T47D (cell line): Measurements from ENCODE around the gene COBL.

Experiments
- DNase-seq, 2 experiments: peaks; one replicate each; pipeline versions ENCODE4 v3.0.0 to v3.0.0-alpha.2; 2011 to 2012; ENCODE audit warnings: low read depth in 1 of 2, low spot score in 1 of 2
- JUND ChIP-seq: IDR thresholded peaks from 2 replicates; pipeline ENCODE4 v1.6.1; 2012; ENCODE audit warnings: low read depth
- in situ Hi-C: cut with HindIII; loops from 2 replicates; pipeline ENCODE4 v1.10.0; 2016; ENCODE audit warnings: low sequenced_read_pairs, low pct_unique_long_range_greater_than_20kb

Gene COBL

GRCh38 chr7:51249187-51249945, 67.2 kb downstream of the COBL start:
- no peak for DNase-seq
- no peak for TF ChIP-seq JUND
- in situ Hi-C loops = no loop called here

GRCh38 chr7:51246258-51247245, 70.1 kb downstream of the COBL start:
- DNase-seq = no peak
- in situ Hi-C loops = no loop called here
- TF ChIP-seq JUND = no peak

- no peak for TF ChIP-seq JUND
- in situ Hi-C loops = no loop called here
These were observed 71.7 kb downstream of the COBL start for GRCh38 chr7:51244885-51245284.

GRCh38 chr7:51244053-51244452, 72.6 kb downstream of the COBL start:
- in situ Hi-C loops = no loop called here
- TF ChIP-seq JUND = no peak
- DNase-seq = no peak

More at GRCh38 chr7:51244885-51245284, 71.7 kb downstream of the COBL start:
- DNase-seq = no peak

- DNase-seq = no peak
- TF ChIP-seq JUND = no peak
- in situ Hi-C loops = no loop called here
These were observed 73.0 kb downstream of the COBL start for GRCh38 chr7:51243631-51244030.

DNA sequence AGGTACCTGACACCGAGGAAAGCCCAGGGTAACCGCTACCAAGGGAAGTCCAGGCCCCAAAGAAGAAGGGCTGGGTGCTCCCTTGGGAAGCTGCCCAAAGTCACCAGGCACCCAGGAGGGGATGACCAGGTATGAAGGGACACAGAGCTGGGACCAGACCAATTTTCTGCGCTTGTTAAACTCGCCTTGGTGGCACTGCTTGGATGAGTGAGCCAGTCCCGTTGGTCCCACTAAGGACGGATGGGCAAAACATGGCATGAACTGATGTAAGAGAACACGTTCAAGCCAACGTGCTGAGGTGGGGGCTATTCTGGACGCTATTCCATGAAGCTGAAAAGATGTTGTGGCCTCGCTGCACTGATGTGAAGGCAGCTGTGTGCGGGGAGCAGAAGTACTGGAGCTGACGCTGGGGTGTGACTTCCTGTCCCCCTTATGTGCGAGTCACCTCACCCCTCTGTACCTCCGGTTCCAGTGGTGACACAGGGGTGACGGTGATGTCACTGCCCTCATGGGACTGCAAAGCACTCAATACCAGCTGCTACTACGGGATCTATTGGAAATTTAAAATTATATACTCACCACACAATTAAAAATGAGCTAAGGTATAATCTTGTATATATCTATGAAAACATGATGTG, 73.6 kb downstream of the COBL start:
- DNase-seq = no peak
- no peak for TF ChIP-seq JUND
- in situ Hi-C loops = no loop called here

GRCh38 chr7:51242007-51242691, 74.5 kb downstream of the COBL start:
- in situ Hi-C loops = no loop called here
- TF ChIP-seq JUND = no peak
- peak in 1 of 2 experiments; percentile 87 for DNase-seq

DNA sequence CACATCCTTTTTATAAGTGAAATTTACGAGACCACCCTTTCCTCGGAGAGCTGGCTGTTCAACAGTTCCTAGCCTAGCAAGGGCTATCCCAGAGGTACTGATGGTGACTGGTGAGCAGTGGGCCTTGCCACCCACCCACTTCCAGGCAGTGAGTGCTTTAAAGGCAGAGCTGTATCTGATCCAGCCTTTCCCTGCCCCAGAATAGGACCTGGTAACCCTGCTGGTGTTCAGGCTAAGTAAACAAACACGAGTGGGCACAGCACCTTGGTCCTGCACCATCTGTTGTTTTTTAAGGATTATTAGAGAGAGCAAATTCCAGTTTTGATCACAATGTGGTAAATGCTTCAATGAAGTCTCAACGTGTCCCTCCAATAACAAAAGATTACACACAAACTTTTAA, 75.7 kb downstream of the COBL start:
- TF ChIP-seq JUND = no peak
- in situ Hi-C loops = no loop called here

GRCh38 chr7:51239691-51240090, 76.9 kb downstream of the COBL start:
- DNase-seq = no peak
- in situ Hi-C loops = no loop called here
- TF ChIP-seq JUND = no peak

More for the DNA sequence above, 75.7 kb downstream of the COBL start:
- DNase-seq = no peak

DNA sequence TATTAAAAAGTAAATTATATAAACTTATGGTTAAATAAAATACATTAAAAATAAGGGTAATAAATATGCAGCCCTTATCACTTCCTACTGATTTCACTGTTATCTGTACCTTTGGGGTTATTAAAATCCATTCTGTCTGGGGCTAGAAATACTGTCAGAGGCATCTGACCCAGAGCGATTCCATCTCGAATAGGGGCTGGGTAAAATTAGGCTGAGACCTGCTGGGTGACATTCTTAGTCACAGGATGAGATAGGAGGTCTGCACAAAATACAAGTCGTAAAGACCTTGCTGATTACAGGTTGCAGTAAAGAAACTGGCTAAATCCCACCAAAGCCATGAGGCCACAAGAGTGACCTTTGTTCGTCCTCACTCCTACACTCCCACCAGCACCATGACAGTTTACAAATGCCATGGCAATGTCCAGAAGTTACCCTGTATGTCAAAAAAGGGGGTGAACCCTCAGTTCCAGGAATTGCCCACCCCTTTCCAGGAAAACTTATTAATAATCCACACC, 77.6 kb downstream of the COBL start:
- in situ Hi-C loops = no loop called here
- TF ChIP-seq JUND = no peak
- no peak for DNase-seq

DNA sequence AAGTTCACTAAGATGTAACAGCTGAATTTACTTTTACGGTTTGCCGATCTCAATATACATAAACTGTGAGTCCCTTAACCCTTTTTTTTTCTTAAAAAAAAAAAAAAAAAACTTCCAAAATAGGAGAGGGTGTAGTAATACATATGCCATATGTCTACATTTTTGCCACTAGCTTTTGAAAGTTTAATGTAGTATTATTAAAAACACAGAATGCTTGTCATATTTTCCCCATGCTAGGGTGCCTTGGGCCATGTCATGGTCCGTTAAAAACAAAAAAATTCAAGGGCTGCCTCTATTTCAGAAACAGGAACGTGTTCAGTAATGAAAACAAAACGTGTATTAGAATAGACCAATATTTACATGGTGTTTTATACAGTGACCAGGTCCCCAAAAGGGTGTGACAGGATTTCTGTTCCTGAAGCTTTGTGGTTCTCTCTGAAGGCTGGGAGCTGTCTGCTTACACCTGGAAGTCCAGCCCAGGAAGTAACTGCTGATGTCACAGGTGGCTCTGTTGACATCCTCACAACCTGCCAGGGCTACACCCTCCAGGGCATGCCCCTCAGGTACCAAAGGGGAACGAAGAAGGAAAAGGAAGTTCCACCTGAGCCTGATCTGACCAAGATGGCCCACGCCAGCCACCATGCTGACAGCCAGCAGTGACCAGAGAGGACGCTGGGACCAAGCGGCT, 79.0 kb downstream of the COBL start:
- in situ Hi-C loops = no loop called here
- no peak for DNase-seq
- TF ChIP-seq JUND = no peak
